MM.1S (cell line): ENCODE measurements around the gene RAPGEF3.

Source experiments
- EZH2 ChIP-seq: fragments of 300-600 bp; sonication (generic); optimal IDR thresholded peaks from 2 replicates; pipeline ENCODE3; 2017; ENCODE audit warnings: low read depth, mild to moderate bottlenecking, antibody characterized with exemption, low read length, mixed read lengths
- TF ChIP-seq, protein P1 (sequence below): fragments of 300-600 bp; sonication (generic); IDR thresholded peaks from 2 replicates; pipeline ENCODE4 v1.5.1; 2016; ENCODE audit warnings: antibody characterized with exemption, low read length, mixed read lengths

DNA sequence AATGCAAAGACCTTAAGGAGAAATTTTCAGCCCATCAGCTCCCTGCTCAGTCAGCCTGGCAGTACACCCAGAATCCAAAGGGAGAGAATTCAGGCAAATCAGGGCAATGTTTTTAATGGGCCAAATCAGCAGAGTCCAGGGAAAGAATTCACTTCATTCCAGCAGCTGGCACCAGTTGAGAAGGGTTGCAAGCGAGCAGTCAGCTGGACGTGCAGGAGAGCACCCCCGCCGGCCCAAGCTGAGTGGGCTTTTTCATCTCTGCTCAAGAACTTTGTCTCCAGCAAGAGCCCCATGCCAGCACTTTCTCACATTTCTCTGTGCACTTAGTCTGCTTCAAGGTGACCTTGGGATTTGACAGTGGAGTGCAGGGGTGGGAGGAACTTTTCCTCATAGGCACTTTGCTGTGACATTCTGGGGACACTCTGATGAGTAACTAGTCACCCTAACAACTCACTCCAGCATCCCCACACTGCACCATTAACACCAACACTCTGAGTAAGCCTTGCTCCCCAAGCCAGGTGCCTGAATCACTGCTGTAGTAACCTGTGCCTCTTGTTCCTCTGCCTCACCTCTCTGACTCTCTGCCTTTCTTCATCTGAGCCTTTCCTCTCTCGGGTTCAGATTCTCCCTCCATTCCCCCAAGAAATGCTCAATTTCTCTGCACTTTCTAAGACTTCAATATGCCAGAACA is 35.6 kb downstream of the RAPGEF3 start:
- TF ChIP-seq, protein P1, sequence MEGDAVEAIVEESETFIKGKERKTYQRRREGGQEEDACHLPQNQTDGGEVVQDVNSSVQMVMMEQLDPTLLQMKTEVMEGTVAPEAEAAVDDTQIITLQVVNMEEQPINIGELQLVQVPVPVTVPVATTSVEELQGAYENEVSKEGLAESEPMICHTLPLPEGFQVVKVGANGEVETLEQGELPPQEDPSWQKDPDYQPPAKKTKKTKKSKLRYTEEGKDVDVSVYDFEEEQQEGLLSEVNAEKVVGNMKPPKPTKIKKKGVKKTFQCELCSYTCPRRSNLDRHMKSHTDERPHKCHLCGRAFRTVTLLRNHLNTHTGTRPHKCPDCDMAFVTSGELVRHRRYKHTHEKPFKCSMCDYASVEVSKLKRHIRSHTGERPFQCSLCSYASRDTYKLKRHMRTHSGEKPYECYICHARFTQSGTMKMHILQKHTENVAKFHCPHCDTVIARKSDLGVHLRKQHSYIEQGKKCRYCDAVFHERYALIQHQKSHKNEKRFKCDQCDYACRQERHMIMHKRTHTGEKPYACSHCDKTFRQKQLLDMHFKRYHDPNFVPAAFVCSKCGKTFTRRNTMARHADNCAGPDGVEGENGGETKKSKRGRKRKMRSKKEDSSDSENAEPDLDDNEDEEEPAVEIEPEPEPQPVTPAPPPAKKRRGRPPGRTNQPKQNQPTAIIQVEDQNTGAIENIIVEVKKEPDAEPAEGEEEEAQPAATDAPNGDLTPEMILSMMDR: no peak
- no peak for TF ChIP-seq EZH2
